WTC11 (cell line): ENCODE measurements around the gene SFXN1.

Source experiments
- ATF3 ChIP-seq: sonication (generic); formaldehyde crosslinking; conservative IDR thresholded peaks from 2 replicates; pipeline ENCODE4 v1.8.1; 2022; ENCODE audit warnings: mild to moderate bottlenecking, missing genetic modification reagents
- CREB1 ChIP-seq: sonication (generic); formaldehyde crosslinking; IDR thresholded peaks from 2 replicates; pipeline ENCODE4 v1.8.0; 2023; ENCODE audit warnings: mild to moderate bottlenecking, missing genetic modification reagents
- CTCF ChIP-seq: fragments of 200-600 bp; IDR thresholded peaks from 2 replicates; pipeline ENCODE4 v1.8.0; 2022; ENCODE audit warnings: antibody characterized with exemption
- FOXK1 ChIP-seq: sonication (generic); formaldehyde crosslinking; IDR thresholded peaks from 2 replicates; pipeline ENCODE4 v1.8.0; 2022; ENCODE audit warnings: mild to moderate bottlenecking, moderate library complexity, missing genetic modification reagents
- KAT7 ChIP-seq: sonication (generic); formaldehyde crosslinking; IDR thresholded peaks from 2 replicates; pipeline ENCODE4 v1.8.1; 2023; ENCODE audit warnings: missing genetic modification reagents, mild to moderate bottlenecking, borderline replicate concordance
- MAX ChIP-seq: sonication (generic); formaldehyde crosslinking; IDR thresholded peaks from 2 replicates; pipeline ENCODE4 v1.8.0; 2022; ENCODE audit warnings: mild to moderate bottlenecking, missing genetic modification reagents
- NFE2L1 ChIP-seq: sonication (generic); formaldehyde crosslinking; IDR thresholded peaks from 2 replicates; pipeline ENCODE4 v1.8.1; 2023; ENCODE audit warnings: missing genetic modification reagents
- NFYB ChIP-seq: sonication (generic); formaldehyde crosslinking; conservative IDR thresholded peaks from 2 replicates; pipeline ENCODE4 v1.8.0; 2022; ENCODE audit warnings: low read depth, missing genetic modification reagents
- NR1H2 ChIP-seq: sonication (generic); formaldehyde crosslinking; IDR thresholded peaks from 2 replicates; pipeline ENCODE4 v1.9.0; 2021; ENCODE audit warnings: mild to moderate bottlenecking, moderate library complexity, missing genetic modification reagents
- SMAD3 ChIP-seq: sonication (generic); formaldehyde crosslinking; IDR thresholded peaks from 2 replicates; pipeline ENCODE4 v1.8.0; 2022; ENCODE audit warnings: missing genetic modification reagents, mild to moderate bottlenecking, borderline replicate concordance
- STAT6 ChIP-seq: sonication (generic); formaldehyde crosslinking; conservative IDR thresholded peaks from 2 replicates; pipeline ENCODE4 v1.8.1; 2023; ENCODE audit warnings: mild to moderate bottlenecking, low read depth, missing genetic modification reagents, moderate library complexity
- USF2 ChIP-seq: sonication (generic); formaldehyde crosslinking; IDR thresholded peaks from 2 replicates; pipeline ENCODE4 v1.8.1; 2023; ENCODE audit warnings: mild to moderate bottlenecking, missing genetic modification reagents, moderate library complexity
- ZNF263 ChIP-seq: sonication (generic); formaldehyde crosslinking; IDR thresholded peaks from 2 replicates; pipeline ENCODE4 v1.8.1; 2022; ENCODE audit warnings: low read depth, mild to moderate bottlenecking, moderate library complexity, missing genetic modification reagents

GRCh38 chr5:175501759-175502158 lies 23.4 kb downstream of the SFXN1 start:
- TF ChIP-seq CTCF (no peak), MAX (CRISPR knock-in tag) (no peak), FOXK1 (CRISPR knock-in tag) (no peak), NFYB (no peak), STAT6 (no peak), USF2 (CRISPR knock-in tag) (no peak; the same call in 1 of the 2 replicates), KAT7 (no peak), CREB1 (CRISPR knock-in tag) (no peak), ATF3 (no peak), SMAD3 (CRISPR knock-in tag) (no peak), NFE2L1 (no peak), NR1H2 (CRISPR knock-in tag) (no peak), ZNF263 (CRISPR knock-in tag) (no peak)
